GM12872 (cell line): ENCODE results near the gene MSLN.

Experiments used
- CTCF ChIP-seq: IDR thresholded peaks from 3 replicates; pipeline ENCODE4 v1.5.1; 2011; ENCODE audit warnings: low read depth, mild to moderate bottlenecking, low read length, moderate library complexity; ENCODE audit not compliant: insufficient read depth

The MSLN gene

GRCh38 chr16:734208-734980, 26.1 kb upstream of the MSLN start:
- TF ChIP-seq CTCF: no peak

- TF ChIP-seq CTCF: no peak
Measured at GRCh38 chr16:734981-735881, 25.3 kb upstream of the MSLN start.

GRCh38 chr16:735982-736453, 24.5 kb upstream of the MSLN start:
- no peak for TF ChIP-seq CTCF

GRCh38 chr16:736936-737481, 23.5 kb upstream of the MSLN start:
- TF ChIP-seq CTCF: no peak

GRCh38 chr16:739560-740458, 20.7 kb upstream of the MSLN start:
- TF ChIP-seq CTCF: no peak

- no peak for TF ChIP-seq CTCF
Measured at GRCh38 chr16:740459-740763, 20.1 kb upstream of the MSLN start.
